CD1c-positive myeloid dendritic cell (primary cell): Measurements from ENCODE around the gene MID1.

ENCODE experiments used
- DNase-seq: peaks from one replicate; pipeline ENCODE4 v3.0.0-alpha.2; 2016; ENCODE audit errors: extremely low spot score

Gene MID1

GRCh38 chrX:10531927-10532326 is 88.5 kb downstream of the MID1 start:
- no peak for DNase-seq

DNA sequence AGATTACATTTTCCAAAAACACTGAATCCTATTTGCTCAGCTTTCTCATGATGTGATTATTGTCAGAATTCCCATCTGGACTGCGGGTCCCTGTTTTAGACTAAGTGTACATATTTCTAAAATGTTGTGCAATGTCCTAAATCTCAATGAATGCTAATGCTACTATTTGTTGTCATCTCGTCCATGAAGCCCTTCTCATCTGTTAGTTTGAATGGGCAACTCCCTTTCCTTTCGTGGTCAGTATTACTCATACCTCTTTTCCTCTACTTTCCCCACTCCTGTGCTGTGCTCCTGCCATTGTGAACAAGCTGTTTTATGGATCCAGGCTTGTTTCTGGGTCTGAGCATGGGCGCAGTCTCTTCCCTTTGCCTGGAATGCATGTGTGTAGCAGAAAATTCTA is 91.0 kb downstream of the MID1 start:
- DNase-seq, result no peak

- DNase-seq, result no peak
These were observed 93.9 kb downstream of the MID1 start for GRCh38 chrX:10526451-10526850.

- DNase-seq, result no peak
These were observed 94.8 kb downstream of the MID1 start for GRCh38 chrX:10525381-10526120.

DNA sequence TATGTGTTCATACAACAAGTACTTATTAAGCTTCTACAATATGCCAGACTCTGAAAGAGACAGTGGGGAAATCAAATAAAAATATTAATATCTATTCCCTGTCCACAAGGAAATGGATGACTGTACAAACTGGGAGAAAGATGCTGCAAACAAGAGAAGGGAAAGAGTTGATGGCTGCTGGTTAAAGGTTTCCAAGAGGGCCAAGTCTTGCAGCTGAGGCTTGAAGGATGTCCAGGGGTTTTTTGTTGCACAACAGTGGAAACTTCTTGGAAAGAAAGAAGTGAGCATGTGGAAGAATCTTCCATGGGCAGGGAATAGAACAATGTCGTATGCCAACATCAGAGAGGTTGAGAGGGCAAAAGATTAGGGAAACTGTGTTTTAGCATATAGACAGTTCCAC is 95.8 kb downstream of the MID1 start:
- DNase-seq, result no peak

- no peak for DNase-seq
These were observed 100.6 kb downstream of the MID1 start for GRCh38 chrX:10519761-10520160.

DNA sequence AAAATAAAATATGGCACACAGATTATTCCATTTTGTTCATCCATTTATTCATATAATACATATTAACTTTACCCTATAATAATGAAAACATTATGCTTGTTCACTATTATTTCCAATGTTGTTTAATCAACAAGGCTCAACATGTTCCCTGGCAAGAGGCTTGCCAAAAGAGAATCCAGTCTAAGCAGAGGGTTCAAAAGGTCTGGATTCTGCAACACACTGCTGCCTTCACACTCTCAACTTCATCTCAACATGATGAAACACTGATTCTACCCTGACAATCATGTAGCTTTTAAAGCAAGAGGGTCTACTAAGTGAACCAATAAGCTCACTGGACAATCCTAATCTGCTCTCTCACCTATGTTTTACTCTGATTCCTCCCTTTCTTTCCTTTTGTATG is 101.1 kb downstream of the MID1 start:
- DNase-seq, result no peak

- no peak for DNase-seq
These were observed 102.3 kb downstream of the MID1 start for GRCh38 chrX:10518073-10518472.

GRCh38 chrX:10516781-10517322 is 103.5 kb downstream of the MID1 start:
- DNase-seq, result no peak

DNA sequence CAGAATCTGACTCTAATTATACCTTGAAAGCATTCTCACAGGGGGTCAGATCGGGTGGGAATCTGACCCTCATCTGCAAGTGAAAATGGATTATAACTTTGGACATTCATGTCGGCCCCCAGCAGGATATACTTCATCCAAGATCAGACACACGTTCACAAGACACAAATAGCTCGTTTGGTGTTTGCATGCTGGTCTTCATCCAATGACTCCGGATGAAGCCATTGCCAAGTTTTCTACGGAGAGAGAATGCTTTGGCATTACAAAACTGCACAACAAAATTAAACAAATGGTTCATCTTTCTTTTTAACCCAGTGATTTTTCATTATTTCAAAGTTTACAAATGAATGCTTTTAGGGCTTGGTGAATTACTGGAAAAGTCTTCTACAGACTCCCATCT is 105.5 kb downstream of the MID1 start:
- DNase-seq, result no peak

DNA sequence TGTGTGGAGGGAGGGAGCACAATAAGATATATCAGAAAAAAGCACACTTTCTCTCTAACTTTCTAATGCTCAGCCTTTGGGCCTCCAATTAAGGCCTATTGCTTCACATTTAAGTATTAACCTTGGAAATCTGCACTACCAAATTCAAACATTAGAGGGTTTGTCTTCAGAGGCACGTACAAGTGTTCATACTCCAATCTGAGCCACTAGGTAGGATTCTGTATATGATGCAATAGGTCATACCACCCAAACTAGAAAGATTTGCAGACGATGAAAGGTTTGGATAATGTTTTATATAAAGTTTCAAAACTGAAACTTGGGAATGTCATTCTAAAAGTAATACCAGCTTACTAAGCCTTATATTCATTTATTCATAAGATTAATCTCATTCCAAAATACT is 106.4 kb downstream of the MID1 start:
- no peak for DNase-seq

DNA sequence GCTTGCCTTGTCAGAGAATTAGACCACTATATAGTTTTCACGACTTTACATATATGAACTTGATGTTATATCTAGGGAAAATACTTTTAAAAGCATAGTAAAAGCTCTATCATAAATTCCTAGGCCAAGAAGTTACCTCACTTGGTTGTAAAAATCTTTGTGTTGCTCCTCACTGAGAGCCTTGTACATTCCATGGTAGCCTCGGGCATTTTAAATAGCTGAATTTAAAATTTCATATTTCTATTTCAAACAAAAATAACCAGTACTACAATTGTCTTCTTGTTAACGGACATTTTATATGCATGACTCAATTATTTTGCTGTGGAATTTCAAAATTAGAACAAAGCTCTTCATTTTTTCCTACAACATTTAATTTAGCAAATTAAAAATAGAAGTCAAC is 107.6 kb downstream of the MID1 start:
- no peak for DNase-seq

DNA sequence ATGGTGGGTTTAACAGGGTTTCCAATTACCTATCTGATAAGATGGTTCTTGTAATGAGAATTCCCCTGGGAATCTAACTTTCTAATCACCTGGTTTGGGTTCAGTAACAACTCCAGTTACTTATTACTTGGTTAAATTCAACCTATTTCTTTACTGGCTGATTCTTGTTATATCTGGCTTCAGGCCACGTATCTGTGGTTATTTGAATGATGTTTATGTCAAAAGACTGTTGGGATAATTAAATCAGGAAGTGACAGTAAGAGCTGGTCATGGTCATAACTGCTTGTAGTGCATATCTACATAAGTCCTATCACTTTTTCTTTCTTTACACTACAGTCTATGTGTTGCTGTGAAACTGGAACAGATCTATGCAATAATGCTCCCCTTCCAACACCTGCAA is 108.1 kb downstream of the MID1 start:
- DNase-seq, result no peak

DNA sequence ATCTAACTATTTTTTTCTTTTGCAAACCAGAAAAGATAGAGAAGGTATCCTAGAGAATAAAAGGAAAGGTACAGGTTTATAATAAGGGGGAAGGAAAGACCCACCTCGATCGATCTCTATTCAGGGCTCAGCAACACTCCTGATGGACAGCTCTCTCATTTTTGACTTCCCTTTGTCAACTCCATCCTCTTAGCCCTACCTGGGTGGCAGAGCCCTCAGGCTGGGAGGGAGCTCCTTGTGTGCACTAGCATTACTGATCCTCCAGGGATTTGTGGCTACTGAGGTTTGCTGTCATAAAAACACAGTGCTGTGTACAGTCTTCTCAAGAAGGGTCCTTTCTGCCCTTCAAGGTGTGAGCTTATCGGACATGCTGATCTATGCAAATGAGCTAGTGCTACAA is 111.0 kb downstream of the MID1 start:
- DNase-seq, result no peak

DNA sequence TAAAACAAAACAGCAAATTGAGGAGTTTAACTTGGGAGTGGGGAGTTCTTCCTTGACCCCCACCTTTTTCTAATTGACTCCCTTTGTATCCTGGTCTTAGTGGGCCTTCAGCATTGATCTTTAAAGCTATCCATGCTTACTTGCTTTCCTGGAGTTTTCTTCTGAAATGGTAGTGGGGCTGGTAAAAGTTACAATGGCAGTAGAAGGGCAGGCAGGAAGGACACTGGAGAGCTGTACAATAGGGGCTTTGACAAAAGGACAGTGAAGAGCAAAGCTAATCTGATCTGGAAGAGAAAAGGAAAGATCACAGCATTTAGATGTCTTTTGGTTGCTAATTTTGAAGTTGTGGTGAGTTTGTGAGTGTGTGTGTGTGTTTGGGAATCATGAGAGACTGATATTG is 111.5 kb downstream of the MID1 start:
- DNase-seq, result no peak

DNA sequence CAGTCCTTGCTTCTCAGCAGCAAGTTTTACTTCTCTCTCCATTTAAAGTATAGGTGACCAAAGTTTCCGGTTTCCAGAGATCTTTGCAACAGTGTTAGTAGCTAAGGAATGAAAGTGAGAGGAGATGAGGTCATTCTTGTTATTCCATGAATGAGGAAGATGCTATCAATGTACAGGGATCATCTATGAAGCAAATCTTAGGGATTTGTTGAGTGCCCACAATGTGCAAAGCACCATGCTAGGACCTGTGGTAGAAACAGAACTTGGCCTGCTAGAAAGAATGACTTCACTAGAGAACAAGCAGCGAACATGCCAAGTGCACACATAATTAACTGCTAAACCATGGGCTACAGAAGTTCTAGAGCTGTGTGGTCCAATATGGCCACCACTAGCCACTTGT is 112.5 kb downstream of the MID1 start:
- no peak for DNase-seq

- no peak for DNase-seq
These were observed 113.2 kb downstream of the MID1 start for GRCh38 chrX:10507181-10507580.

DNA sequence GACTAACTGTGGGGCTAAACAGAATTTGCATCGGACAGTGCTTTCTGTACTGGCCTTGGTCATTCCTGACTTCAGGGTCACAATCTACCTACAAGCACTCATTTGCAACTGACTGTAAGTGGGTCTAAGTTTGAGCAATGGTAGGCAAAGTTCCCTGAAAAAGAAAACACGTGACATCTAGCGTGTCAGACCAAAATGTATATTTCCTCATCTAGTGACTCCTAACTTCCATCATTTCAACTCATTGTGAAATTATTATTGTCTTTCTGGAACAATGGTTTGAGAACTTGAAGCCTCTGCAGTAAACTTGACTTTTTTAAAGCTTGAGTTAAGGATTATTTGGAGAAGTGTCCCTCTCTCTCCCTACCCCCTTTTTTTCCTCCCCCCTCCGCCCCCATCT is 113.6 kb downstream of the MID1 start:
- no peak for DNase-seq

DNA sequence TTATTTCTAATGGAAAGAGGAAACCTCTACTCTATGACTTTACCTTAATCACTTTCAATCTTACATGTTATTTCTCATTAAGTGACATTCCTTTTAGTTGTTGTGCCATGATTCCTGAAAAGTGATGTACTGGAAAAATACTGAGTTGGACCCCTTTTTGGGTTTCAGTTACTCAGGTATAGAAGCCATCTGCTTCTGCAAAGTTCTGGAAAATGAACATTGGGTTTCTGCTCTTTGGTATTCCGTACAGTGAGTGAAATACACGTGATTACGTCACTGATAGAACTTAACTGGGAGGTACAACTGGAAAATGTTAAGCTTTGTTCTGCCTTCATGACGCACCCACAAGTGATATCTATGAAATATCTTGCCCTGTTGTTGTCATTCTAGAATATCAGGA is 114.7 kb downstream of the MID1 start:
- no peak for DNase-seq

- no peak for DNase-seq
These were observed 117.4 kb downstream of the MID1 start for GRCh38 chrX:10502961-10503360.

DNA sequence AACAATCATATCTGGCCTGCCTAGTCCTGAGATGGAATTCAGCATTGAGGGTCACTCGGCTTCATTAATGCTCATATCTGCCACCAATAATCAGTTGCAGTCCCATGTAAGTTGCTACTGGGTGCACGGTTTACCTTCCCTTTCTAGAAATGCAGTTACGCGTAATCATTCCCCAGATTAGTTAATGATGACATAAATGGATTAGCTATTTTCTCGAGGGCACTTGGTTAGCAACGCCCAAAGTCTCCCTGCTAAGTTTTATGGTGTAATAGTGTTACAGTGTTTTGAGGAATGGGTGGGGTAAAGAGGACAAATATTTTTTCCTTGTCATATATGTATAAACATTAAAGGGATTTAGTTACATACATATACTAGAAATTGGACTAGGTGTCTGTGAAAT is 118.8 kb downstream of the MID1 start:
- DNase-seq, result no peak

DNA sequence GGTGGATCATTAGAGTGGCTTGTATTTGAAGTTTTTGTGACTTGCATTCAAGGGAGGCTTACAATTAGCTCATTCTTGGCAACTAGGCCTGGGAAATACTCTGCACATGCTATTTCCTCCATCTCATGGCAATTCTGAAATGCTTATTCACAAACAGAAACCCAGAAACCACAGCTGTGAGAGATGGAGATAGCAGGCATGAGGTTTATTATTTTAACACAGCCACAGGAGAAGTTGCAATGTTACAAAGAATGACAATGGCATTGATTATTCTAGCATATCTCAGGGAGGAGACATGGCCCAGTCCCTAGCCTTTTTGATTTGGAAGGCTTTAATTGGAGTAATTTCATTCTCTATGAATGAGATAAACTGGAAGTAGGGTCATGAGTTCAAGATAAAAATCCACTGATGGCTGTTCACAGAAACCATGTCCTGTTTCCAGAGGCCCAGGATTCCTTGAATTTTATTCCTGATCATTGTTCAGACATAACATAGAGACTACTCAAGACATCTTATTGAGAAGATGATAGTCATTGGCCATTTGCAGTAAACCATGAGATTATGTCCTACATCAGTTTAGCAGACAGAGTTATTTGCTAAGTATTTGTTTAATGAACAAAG is 123.9 kb downstream of the MID1 start:
- no peak for DNase-seq

DNA sequence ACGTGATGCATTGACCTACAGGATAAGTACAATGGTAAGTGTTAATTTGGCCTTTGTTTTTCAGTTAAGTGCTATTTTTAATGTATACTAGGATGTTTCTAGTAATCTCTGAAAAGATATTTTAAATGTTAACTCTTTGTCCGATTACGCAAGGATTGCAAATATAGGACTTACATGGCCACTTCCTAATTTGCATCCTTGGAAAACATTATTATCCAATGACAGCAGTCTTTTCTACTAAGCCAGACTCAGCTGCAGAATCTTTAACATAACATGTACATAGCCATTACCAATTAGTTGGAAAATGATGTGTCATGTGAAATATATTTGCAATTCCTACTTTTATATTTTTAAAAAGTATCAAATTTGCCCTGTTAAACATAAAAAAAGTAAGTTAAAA is 124.7 kb downstream of the MID1 start:
- no peak for DNase-seq

DNA sequence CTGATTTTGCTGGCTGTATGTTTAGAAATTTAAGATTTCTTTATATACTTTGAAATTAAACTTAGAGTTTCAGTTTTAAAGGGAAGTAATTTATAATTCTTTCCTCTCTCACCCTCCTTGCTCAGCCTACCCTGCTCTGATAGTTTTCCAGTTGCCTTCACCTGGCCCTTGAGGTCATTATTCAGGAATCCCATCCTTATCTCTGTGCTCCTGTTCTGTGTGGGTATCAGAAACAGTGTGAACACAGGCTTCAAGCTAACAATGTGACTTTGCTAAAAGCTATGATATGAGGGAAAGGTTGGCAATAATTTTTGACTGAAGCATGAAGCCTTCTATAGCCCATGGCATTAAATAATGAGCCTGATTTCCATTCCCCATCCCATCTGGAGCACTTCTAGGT is 128.1 kb downstream of the MID1 start:
- no peak for DNase-seq
